Stimulated activated CD8-positive, alpha-beta memory T cell treated with anti-CD3 and anti-CD28 coated beads, Interleukin-7, amount 100 ng/mL, for 48 hours (primary cell): ENCODE results near the gene C1orf53.

Source experiments
- DNase-seq, 2 donors: peaks; one replicate each; pipeline ENCODE4 v3.0.0-alpha.2; 2020; ENCODE audit warnings: low read depth in 1 of 2; ENCODE audit errors: extremely low read depth in 1 of 2

C1orf53 gene

DNA sequence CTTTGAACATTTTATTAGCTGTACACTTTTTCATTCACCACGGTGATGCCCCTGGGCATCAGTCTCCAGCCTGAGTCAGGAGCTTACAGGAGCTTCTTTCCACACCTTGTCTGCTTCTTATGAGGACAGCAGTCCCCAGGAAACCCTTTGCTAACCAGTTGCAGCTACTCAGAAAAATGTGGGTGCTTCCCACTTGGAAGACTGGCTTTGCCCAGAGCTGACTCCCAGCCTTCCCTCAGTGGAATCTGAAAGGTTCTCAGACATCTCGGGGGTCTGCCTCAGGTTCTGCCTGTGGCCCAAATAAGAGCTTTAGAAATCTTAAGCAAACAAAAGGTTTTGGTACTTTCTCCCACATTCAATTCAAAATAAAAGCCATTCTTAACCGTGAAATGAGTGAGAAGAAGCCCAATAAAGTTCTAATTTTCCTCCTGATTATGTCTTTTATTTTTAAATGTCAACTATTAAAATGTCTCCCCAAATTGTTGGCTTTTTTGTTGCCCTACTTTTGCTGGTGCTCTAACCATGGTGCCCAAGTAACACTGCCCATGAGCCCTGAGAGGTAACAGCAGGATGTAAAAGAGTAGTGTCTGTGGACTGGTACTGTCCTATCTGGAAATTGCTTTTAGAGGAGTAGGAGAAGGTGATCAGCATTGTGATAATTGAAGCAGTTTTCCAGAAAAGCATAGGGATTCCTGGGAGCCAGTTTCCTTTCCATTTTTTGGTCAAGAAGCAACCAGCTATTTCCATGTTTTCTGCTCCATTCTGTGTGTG, 5.6 kb downstream of the C1orf53 start:
- no peak for DNase-seq

DNA sequence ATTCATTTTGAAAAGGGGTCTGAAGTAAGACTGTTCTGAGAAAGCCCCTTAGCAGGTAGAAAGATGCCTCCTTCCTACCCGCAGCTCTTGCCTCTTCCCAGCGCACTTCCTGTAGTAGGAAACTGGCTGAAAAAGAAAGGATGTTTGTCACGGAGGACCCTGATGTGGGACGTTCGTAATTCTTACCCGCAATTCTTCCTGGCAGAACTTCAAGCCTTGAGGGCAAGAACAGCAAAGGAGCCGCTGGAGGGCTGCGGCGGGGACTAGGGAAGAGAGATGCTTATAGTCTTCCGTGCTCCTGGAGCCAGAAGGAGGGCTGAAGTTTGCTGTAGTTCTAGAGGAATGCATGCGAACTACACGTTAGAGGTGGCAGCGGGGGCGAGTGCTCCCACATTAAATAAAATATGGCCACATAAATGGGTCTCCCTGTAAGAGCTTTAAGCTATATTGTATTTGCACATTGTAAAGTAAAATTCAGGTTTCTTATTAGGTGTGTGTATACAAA, 6.3 kb downstream of the C1orf53 start:
- DNase-seq = no peak

DNA sequence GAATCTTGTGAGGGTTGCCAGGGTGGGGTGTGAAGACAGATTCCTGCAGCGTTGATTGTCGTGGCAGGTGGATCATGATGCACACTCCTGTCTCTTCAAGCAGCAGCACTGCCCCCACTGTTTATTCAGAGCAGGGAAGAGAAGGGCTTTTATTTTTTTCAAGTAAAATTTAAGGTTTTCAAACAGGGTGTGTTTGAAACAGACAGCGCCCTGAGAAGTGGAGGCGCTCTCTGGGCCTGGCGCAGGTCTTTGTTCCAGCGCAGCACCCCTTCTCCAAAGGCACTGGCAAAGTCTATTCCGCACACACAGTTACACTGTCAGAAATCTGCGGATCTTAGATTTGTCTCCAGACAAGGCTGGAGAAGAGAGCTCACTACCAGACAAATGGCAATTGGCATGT, 7.0 kb downstream of the C1orf53 start:
- no peak for DNase-seq

DNA sequence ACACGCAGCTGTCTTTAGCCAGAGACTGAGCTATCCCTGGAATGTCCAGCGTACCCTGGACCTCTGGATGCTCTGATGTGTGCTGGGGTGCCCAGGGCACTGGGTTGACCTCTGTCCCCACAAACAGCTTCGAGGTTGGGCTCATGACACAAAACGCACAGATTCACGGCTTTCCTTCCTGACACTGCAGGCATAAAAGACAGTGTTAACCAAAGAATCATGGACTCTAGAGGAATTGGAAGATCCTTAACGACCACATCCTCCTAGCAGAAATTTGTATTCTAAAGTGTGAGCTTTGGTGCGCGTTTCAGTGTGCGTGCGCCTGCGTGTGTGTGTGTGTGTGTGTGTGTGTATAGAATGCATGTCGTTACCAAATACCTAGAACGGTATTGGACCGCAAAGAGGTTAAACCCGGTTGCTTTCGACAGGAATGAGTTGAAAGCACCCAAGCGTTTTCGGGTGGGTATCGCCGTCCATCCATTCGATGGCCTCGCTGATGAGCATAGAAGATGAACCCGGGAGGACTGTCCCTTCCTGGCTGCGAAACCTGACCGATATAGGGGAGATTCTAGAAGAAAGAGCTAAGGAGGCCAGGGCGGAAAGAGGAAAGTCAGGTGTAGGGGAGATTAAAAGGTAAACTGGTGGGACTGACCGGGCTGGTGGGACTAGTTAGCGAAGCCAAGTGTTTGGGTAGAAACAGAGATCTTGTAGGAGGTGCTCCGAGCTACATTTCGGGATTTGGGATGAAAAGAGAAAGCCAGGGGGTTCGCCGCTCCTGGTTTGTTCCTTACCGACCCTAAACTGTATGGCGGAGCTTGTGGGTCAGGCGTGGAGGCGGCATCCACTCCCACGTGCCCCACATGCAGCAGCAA, 7.9 kb downstream of the C1orf53 start:
- no peak for DNase-seq

DNA sequence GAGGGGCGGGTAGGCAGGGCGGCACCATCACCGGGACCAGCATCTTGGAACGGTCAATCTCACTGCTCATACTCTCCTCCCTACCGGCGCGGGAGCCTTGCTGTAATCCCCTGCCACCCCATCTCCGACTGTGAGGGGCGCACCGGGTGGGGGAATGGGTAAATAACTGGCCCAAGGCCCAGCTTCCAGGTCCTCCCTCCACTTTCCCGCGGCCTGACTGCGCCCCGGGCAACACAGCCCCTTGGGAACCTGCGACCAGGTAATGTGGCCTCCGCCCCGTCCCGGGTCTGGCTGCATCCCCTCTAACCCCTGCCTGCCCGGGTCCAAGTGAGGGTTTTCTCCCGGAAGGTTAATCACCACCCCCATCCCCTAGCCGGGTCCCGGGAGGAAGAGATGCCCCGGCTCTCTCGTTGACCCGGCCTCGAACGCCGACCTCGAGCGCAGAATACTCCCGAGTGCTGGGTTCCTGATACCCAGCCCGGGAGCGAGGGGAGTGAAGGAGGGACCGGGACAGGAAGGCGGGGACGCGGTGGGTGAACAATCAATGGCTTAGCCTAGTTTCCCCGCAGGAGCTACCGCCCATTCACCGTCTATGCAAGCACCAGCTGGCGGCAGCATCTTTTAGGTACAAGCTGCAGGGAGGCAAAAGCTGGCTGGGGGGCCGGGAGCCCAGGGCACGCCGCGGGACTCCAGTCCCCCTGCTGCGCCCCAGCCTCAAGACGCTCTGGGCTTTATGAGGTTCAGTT, 8.9 kb downstream of the C1orf53 start:
- no peak for DNase-seq

DNA sequence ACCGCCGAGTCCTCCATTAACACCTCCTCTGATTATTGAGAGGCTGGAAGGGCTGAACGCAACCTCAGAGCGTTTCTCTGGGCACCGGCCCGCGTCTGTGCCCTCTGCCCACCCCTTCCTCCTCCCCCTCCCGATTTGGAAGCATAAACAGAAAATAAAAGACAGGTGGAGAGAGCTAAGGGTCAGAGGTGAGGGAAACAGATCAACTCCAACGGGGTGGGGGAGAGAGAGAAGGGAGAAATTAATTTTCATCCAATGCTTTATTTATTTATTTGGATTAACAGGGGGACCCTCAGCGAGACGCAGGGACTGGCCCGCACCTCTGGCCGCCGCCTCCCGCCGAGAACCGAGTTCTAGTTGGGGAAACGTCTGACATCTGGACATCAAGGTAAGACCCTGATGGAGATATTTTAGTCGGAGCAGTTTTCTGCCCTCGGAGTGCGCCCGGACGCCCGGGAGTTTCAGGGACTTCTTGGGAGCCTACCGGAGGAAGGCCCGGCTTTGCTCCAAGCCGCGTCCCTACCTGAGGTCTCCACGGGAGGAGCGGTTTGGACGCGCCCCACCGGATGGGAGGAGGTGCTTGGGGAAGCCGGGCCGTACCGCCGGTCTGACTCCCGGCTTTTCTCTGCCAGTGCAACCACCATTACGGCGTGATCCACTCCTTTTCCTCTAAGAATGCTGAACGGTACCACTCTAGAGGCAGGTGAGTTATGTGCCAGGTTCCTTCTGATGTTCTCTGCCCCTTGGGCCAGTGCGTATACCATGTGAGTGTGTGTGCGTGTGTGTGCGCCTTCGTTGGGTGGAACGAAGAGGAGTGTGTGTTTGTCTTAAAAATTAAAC, 9.6 kb downstream of the C1orf53 start:
- no peak for DNase-seq

DNA sequence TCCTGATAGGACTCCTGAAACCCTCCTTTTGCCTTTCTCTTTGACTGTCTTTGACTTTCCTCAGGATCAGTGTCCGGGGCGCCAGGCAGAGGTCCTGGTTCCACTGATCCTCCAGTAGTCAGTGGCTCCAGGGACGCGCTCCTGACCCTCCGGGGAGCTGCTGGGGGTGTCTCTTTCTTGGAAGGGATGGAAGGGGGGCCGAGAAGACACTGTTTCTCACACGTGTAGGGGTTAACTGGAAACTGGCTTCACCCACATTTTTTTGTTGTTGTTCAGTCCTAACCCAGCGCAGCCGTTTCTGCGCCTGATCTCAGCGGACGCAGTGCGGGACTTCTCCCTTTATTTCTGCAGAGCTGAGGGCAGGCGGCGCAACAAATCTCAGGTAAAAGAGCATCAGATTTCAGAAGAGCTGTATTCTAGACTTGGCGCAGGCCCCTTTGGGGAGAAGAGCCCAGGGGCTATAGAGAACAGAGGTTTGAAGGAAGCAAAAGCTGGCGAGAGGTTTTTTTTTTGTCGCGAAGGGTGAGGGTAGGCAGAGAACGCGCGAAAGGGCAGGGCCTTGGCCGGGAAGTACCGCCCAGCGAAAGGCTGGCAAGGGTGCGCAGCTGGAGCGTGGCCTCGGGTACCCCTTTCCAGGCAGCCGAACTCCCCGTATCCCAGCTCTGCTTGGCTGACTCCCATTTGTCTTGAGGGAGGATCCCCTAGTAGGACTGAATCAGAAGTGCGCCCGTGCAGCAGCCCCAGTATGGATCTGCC, 10.5 kb downstream of the C1orf53 start:
- DNase-seq = no peak

DNA sequence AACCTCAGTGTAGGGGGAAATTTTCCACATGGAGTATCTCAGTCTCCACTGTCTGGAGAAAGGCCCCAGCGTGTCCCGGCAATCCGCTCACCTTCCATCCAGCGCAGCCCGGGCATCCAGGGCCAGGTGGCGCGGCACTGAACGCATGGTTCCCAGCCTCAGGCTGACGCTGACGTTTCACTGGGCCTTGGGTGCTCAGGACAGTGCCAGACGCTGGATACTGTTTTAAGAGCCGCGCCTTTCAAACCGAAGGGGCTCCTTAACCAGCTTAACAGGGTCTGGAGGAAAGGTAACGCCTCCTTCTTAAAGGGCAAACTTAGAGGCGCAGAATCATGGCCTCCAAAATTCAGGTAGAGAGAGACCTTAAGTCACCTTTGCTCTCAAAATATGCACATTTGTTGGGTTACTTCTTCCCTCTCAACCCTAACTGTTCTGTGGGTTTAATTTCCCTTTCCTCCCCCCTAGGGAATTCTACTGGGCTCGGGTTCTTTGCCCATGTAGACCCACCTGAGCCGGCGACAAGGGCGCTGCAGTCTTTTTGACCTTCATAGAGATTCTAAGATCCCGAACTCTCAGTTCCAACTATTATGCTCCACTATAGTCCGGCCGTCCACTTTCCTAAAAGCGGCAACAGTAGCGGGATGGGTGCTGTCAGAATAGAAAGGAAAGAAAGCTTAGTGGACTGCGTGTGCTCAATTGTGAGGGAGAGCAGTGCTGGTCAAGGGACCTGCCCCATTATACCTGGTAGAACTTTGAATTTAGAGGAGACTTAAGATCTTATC, 11.3 kb downstream of the C1orf53 start:
- DNase-seq = no peak

DNA sequence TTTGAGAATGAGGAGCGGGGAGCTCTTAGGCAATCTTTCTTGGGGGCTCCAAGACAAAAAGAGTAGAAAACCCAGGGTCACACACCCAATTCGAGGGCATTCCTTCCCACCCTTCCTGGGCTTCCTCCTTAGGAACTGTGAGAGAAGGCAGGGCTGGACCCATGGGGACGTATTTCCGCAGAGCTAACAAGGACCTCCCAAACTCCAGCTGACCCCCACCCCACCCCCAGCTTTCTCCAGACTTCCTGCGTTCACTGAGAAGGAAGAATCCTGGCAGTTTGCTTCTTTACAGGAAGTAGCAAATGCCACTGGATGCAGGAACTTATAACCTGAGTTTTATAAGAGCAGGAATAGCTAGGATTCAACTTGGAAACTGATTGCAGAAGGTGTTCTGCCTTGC, 12.1 kb downstream of the C1orf53 start:
- DNase-seq = no peak

DNA sequence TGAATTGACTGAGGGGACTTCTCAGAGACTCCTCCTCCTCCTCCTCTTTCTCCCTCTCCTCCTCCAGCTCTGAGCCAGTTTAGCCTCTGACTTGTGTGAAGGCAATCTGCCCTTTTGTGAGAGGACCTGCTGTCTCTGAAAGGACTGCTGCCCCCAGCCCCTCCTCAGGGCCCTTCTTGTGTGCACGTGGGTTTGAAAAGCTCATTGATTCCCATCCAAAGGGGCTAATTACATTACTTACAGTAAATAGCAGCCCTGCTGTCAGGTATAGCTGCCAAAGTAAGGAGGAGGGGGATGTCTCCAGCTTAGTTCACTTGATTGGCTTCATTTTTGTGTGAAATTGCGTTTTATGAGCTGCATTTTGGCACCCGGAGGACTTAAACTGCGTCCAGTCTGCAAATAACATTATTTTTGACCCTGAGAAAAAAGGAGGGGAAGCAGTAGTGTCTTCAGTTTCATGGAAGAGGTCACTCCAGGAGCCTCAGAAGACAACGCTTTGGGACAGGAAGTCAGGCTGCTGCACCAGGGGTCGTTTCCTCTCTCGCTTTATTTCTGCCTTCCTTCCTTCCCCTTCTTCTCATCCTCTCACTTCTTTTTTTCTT, 12.9 kb downstream of the C1orf53 start:
- no peak for DNase-seq

DNA sequence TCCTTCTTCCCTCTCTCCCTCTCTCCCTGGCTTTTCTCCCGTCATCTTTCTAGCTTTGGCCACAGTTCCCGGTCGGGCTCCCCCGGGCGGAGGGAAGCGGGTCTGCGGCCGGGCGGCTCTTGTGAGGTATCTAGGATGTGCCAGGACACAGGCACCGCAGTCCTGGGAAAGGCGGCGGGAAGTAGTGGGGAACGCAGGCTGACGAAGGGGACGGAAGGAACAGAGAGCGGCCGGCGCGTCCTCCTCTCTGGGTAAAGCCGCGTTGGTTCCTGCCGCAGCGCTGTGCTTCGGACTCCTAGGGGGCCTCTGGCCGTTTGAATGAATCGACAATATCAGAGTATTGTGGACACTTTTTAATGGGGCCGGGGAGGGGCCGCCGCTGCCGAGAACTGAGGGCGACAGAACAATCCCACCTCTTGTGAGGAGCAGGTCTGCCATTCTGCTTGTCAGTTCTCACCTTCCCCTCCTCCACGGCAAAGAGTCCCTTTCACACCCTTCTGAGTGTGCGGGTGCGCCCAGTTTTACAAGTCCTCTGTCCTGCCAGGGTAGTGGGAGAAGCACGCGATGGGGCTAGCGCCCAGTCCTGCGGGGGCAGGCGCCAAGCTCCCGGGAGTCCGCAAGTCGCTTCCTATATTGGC, 13.6 kb downstream of the C1orf53 start:
- DNase-seq = no peak

DNA sequence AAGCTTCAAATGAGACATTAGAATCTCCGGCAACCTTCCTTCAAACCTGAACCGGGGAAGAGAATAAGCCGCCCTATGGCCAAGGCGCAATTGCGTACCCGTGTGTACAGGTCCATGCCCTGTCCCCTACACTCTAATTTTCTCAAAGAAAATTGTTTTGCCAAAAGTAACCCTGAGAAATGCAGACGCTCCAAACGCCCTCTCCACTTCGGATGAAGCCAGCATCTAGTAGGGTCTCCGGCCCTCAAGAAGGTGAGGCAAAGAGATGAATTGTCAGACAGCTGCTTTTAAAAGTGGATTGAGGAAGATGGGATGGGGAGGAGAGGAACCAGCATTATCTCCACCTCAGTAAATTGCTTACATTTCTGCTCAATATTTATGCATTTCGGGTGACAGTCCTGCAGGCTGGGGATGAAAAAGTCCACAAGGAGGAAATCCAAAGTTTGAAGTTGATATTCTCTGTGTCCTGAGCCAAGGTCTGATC, 14.1 kb downstream of the C1orf53 start:
- no peak for DNase-seq

DNA sequence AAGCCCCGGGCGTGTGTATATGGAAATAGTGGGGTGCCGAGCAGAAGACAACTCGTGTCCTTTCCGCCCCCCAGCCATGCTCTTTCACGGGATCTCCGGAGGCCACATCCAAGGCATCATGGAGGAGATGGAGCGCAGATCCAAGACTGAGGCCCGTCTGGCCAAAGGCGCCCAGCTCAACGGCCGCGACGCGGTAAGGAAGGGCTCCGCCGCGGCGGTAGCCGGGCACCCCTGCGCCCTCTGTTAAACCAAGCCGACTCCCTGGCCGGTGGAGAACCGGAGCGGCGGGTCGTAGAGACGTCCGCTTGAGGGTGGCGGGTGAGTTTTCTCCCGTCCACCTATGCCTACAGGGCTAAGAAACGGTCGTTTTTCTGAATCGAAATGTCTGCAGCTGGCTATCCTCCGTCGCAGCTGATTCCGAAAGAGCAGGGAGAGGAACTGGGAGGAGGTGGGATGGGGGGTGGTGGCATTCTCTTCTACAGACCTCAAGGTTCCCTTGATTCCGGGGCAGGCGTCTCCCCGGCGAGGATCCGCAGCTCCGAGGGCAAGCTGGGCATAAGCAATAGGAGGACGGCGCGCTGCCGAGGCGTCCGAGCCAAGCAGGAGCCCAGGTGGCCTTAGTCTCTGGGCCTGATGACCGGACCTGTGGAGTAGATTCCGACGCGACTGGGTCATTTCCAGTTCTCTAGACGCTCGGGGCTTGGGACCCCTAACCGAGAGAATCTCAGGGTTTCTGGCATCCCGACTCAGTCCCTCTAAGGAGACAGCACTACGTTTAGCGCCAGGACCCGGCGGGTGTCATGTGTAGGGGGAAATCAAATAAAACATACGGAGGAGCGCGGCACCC, 15.6 kb downstream of the C1orf53 start:
- no peak for DNase-seq

DNA sequence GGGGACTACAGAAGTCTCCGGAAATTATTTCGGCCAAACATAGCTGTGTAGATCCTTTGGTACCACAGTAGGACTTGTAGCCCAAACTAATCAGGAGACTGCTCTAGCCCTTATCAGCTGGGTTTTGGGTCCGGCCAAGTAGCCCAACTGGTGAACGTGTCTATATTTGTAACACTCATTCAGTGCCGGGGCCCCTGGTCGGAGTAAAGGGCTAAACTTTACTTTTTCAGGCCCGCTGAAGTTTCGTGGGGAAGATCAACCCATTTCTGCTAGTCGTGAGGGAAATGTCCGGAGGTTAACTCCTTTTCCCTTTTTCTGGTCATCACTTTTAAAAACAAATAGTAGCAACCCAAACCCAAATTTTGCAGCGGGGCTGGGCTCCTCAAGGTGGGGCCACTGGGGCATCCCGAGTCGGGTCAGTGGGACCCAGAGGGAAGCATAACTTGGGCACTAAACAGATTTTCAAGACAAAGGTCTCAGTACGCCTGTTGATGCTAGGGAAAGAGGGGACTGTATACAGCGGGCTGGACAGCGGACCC, 16.4 kb downstream of the C1orf53 start:
- DNase-seq = no peak

DNA sequence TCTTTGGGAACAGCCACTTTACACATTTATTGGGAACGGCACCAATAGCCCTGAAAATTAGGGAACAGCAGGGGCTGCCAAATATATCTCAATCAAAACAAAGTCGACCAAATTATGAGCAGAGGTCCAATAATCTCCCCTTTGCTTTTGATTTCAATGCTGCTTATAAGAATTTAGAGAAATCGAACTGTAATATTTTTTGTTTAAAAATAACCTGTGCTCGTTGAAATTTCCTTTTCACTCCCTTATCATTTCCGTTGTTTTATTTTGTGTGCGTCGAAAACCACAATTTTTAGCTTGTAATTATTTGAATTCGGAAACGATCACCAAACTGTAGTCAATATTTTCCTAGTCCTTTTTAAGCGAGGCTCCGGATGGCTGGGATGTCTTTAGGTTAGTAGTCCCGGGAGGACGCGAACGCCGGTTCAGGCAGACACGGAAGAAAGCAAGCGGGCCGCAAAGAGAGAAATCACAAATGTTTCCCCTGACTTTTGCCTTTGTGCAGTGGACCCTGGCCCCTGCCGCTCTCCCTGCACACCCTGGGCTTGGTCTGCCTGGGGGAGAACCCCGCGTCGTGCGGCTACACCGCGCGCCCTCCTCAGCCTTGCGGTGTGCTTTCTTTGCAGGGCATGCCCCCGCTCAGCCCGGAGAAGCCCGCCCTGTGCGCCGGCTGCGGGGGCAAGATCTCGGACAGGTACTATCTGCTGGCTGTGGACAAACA, 17.1 kb downstream of the C1orf53 start:
- DNase-seq = no peak

DNA sequence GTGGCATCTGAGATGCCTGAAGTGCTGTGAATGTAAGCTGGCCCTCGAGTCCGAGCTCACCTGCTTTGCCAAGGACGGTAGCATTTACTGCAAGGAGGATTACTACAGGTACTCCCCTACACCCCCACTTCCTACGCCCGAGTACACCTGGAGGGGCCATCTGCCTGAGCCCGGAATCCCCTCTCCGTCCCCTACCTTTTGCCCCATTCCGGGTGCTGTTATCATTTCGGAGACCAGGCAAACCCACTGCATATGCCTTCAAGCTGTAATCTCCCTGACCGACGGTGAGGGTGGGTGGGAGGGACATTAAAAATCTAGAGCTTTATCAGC, 17.6 kb downstream of the C1orf53 start:
- DNase-seq = no peak
